Fibroblast of upper back skin (primary cell): Measurements from ENCODE around the gene OR51D1.

Source experiments
- DNase-seq: peaks from one replicate; pipeline ENCODE4 v3.0.0-alpha.2; 2013

The OR51D1 gene, protein sequence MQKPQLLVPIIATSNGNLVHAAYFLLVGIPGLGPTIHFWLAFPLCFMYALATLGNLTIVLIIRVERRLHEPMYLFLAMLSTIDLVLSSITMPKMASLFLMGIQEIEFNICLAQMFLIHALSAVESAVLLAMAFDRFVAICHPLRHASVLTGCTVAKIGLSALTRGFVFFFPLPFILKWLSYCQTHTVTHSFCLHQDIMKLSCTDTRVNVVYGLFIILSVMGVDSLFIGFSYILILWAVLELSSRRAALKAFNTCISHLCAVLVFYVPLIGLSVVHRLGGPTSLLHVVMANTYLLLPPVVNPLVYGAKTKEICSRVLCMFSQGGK

DNA sequence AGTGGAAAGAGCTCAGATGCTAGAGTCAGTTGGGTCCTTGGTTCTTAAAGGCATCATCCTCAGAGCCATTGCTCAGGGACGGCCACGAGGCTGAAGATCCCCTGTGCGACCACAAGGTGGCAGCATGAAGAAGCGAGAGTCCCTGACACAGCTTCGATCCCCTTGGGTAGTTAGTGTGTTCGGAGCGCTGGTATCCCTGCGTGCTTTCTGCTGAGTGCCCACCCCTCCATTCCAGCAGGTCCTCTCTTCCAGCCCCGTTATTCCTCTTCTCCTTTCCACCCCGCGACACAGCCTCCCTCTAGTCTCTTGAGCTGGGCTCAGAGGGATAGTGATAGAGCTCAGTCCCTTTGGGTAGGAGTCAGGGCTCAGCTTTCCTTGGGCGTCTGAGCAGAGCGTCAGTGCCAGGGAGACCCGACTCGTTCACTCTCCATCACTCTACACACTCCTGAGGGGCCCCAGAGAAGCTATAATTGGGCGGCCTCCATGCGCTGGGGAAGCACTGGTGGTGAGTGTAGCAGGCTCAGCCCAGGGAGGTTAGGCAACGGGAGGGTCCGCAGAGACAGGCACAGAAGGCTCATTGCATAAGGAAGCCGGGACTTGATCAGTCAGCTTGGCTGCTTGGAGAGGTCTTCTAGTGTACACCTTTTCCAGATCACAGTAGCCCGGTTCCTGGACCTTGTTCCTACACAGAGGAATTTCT, at the start of gene OR51D1:
Gene OR51D1 (plus strand): TSS at position 516 of the 700 bp plus-strand sequence. CDS start 2,314 bp downstream, outside the sequence.
- peak; percentile 69 for DNase-seq

DNA sequence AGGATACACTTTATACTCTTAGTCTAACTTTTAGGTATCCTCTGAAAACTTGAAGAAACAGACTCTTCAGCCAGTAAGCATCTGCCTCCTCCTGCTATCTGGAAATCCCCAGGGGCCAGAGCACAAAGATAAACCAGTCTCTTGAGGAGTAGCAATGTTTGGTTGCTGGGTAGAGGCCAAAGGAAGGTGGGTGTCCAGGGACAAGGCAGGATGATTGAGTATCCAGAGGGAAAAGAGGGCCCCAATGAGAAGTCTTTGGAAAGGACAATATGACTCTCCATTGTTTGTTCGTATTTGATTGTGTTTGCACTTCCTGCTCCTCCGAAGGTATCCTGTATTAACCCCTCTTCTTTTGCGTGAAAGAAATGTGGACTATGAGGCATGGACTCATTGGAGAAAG, 48.3 kb upstream of the OR51D1 start:
- DNase-seq, result no peak

DNA sequence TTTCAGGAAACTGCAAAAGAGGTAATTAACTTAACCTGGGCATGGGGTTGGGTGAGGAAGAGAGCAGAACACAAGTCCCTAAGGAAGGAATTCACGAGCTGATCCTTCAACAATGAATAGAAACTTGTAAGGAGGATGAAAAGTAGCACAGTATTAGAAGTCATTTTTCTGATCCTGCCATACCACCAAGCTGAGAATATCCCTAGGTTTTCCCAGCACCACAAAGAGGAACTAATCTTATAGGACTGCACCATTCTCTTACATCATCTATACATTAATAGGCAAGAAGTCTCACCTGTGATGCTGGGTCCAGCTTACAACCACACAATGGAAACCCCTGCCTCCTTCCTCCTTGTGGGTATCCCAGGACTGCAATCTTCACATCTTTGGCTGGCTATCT, 43.5 kb upstream of the OR51D1 start, which contains the start of gene OR52I1:
Gene OR52I1 (plus strand): TSS at position 301 of the 400 bp plus-strand sequence. CDS start 0 bp downstream, at position 301.
- DNase-seq, result no peak

DNA sequence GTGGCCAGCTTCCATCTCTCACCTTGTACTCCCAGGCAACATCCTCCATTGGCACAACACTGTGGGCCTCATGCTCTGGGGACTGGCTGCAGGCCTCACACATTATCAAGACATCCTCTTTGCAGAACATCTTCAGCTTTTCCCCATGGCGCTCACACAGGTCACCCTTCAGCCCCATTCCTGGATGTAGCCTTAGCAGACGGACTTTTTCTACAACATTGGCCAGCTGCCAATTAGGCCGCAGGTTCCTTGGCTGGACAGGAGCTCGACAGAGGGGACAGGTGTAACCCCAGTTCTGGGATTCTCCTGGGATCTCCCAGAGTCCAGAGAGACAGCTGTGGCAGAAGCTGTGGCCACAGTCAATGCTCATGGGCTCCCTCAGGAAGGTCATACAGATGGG, 32.2 kb upstream of the OR51D1 start:
- no peak for DNase-seq

DNA sequence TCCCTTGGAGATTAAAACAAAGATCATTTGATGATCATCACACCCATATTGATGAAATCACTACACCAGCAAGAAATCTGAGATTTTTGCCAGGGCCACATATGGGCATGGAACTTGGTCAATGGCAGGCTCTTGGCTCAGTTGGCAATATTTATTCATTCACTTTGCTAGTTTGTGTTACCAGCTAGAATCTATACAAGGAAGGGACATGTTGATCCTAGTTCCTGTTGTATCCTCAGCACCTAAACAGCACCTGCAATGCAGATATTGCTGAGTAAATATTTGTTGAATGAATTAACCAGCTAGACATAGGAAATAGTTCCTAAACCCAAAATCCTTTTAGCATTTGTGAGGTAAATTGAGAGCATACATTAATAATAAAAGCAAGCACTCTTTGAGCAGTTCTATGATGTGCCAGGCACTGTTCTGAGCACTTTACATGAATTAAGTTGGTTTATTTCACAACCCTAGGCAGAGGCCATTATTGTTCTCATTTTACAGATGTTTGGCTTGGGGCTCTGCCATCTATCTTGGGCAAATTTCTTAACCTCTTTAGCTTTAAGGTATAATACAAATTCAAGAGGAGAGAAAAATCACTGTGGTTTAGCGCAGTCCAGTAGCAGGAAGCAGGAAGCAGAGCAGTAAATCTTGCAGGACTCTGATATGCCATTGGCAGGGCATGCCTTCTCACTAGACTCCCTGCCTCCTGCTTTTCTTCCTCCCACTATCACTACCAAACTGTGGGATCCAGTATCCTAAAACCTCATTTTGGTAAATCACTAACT, 30.9 kb upstream of the OR51D1 start:
- DNase-seq, result peak; percentile 15

DNA sequence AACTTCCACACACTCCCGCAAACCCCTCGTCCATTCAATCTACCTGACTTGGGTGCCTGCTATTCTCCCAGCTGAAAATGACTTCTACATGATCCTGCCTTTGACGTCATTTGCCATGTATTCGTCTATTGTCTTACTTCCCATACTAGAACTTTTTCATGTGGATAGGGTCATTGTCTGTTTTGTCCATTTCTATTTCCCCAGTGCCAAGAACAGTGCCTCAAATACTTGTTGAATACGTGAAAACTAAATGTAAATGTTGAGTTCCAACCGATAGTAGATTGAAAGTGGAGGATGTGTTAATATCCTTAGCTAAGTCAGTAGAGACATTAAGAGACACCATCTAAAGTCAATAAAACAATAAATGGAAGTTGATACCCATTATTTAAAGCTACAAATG, 30.2 kb upstream of the OR51D1 start:
- DNase-seq, result no peak

DNA sequence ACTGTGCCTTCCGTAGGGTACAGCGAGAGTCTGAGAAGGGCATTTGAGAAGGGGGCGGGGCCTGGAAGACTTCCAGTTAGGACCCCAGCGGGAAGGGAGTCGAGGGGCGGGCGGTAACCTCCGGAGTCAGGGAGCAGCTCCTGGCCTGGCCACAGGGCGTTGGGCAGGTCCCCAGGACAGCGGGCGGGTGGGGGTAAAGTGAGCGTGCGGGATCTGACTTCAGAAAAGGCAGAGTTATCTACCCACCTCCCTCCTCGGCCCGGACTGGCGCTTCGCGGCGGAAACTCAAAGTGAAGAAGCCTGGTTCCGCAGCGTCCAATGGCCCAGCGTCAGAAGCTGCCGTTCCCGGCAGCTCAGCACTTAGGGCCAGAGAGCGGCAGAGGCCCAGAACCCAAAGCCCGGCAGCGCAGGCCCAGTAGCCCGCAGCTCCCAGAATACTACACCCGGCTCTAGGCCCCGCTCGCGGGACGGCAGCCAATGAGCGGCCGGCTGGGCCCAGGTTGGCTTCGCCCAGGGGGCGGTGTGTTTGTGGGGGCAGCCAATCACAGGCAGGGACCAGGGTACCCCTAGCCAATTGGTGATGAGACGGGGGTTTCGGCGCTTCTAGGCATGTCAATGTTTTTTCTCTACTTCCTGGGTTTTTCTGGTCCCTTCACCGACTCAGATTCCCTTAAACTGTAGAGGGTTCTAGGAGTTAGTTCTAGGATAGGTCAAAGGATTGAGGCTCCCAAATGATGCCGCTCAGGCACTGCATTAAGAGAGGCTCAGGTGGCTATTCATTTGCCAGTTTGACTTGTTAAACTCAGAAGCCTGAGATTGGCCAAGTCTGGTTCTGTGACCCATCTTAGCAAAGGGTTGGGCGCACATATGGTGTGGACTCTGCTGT, 29.3 kb upstream of the OR51D1 start, which contains the start of gene TRIM68:
Gene TRIM68 (minus strand): TSS at position 451 of the 886 bp plus-strand sequence. CDS start 2,727 bp downstream, outside the sequence.
- peak; percentile 97 for DNase-seq

DNA sequence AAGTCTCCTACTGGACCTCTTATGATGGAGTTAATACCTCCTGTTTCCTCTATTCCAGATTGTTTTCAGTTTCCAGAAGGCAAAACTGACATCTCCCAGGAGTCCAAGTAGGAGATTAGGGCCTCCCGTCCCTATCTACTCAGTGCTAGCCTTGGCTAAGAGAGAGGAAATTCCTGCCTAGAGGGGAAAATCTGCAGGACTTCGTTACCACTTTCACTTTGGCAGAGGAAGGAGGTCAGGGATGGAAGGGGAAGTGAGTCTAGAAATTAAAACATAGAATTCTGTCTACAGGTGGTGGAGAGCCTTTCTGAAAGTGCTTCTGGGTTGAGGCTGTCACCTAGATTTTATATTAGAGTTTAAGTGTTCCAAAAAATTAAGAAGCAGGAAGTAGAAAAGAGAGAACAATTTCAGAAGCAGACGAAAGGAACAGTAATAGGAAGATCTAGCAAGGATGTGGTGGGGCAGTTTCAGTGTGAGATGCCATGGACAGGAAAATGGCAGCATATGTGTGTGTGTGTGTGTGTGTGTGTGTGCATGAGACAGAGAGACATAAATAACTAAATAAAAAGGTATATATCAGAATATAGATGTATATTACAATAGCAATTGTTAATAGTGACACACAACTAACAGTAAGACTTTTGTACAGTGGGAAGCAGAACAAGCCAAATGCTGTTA, 26.9 kb upstream of the OR51D1 start:
- no peak for DNase-seq

DNA sequence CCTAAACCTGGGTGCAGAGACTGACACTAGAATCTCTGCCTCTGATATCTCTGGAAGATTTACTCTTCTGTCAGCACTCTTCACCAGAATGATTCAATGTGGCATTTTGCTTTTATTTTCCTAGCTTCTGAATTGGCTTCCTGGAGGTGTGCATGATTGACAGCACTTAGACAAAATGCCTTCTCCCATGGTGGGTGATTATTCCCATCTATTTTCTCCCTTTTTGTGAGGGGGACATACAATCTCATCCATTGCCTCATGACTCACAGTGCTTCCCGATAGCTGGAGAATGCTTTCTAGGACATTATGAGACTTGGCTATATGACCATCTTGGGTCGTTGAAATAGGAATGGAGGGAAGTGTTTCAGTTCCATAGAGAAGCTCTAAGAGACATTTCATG, 25.3 kb upstream of the OR51D1 start:
- DNase-seq, result no peak

DNA sequence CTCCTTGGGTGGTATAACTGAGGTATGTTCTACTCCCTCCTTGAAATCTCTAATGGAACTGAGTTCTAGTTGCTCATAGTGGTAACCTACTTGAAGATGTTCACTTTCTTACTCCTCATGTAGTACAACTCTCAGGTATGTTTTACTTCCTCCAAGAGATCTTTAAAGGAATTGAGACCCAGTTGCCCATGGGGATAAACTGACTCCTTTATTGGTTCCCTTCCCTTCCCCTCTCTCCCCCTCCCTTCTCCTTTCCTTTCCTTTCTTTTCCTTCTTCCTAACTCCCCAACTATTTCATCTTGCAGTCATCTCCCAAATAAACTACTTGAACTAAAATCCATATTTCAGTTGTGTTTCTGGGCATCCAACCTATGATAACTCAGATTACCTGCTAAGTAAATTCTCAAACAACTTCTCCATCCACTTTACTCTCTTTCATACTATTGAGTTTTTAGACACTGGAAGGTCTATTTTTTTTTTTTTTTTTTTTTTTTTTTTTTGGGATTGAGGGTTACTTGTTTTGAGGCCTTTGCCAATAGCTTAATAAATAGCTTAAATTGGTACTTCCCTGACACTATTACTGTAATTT, 21.3 kb upstream of the OR51D1 start:
- DNase-seq, result no peak

DNA sequence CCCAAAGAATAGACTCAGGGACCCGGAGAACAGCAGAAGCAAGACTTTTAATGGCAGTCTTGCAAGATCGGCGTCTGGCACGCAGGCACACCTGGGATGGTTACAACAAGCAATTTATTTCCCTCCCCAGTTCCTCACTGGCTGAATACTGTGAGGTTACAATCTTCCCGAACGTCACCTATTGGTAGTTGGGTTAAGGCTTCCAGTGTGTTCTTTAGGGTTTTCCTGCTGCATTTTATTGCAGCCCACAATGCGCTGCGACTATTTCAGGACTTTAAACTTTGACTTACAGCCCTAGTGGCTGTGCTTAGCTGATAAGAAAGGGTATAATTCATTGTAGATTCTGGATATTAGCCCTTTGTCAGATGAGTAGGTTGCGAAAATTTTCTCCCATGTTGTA, 17.8 kb upstream of the OR51D1 start:
- DNase-seq, result no peak

DNA sequence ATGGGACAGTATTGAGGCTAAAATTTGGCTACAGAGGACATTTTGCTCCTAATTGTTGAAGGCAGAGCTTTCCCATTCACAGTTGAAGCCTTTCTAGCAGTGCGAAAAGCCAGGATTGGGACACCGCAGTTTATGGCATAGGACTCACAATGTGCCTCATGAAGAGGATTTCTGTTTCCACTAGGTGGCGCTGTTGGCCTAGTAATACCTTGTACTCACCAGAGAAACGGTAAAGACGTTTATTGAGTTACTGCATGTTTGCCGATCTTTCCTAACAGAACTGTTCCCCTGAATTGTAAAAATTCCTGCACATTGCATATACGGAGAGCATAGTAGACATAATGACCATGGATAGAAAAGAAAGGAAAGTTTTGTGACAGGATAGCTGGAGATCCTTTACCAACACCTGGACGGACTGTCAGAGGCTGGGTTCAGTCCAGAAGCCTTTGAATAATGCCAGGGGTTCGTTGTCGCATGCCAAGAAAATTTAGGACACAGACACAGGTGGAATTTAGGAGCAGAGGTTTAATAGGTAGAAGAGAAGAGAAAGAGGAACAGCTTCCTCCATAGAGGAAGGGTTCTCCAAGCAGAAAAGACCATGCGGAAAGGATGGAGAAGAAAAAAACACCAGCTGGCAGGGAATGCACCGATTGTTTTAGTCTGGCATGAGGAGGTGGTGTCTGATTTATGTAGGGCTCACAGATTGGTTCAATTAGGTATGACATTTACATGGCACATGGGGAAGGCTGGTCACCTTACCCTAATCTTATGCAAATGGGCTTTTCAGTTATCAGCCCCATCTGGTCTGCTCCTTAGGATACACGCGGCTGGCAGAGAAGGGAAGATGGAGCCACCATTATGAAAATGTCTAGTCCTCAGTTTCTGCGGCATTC, 10.8 kb upstream of the OR51D1 start:
- DNase-seq, result peak; percentile 73

DNA sequence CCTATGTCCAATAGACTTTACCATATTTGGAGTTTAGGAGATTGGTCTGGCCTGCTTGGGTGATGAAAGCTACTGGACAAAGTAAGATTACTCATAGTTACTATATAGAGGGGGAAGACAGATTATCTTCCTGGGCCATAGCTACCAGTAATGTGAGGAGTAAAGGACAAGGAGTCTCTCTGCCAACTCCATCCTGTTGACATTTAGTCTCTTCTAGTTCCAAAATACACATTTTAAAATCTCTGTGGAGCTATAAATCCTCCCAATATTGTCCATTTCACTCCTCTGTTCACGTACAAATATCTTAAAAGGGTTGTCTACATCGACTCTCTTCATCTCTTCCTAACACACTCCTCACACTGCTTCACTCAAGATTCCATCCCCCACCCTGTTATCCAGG, 1.1 kb upstream of the OR51D1 start:
- DNase-seq, result no peak

DNA sequence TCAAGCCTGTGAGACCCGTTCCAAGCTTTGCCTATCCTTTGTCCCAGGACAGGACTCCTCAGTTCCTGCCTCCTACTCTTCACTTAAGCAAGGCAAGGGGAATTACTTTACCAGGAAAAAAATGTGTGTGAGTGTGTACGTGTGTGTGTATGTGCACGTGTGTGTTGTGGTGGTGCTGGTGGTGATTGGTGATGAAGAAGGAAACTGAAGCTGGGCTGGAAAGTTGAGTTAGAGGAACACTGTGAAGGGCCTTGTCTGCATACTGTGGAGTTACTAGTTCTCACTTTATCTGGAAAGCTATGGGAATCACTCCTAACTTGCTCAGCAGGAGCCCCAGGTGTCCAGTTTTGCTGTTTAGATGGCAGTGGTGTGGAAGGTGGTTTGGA, 378 bp downstream of the OR51D1 start:
- DNase-seq, result no peak

DNA sequence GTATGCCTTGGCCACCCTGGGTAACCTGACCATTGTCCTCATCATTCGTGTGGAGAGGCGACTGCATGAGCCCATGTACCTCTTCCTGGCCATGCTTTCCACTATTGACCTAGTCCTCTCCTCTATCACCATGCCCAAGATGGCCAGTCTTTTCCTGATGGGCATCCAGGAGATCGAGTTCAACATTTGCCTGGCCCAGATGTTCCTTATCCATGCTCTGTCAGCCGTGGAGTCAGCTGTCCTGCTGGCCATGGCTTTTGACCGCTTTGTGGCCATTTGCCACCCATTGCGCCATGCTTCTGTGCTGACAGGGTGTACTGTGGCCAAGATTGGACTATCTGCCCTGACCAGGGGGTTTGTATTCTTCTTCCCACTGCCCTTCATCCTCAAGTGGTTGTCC, 2.7 kb downstream of the OR51D1 start:
- no peak for DNase-seq

DNA sequence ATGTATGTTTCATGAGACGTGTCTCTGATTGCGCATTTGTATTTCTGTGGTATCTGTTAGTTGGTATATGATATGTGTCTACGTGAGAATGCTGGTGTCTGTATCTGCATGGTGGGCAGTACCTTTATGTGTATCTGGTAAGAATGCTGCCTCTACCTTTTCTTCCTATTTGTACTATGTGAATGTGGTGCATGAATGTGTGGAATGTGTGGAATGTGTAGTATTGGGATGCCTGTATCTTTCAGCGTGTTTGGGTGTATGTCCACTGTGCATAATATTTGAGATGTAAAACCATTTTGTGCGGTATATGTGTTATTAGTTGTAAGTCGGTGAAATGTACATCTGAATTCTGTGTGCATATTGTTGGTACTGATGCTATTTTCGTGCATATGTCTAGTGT, 4.2 kb downstream of the OR51D1 start:
- peak; percentile 5 for DNase-seq

DNA sequence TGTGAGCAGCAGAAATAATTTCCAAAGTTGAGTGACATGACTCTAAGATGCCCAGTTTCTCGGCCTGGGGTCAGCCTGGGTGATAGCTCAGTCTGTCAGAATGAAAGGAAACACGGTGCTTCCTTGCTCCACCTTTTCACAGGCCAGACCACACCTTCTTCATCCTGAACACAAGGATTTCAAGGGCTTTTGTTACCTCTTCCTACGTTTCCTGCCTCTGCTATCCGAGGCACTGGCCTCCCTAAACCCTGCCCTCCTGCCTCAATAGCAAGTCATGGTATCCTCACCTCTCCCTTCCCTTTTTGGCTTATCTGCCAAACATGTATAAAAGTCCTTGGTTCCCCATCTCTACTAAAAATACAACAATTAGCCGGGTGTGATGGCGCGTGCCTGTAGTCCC, 4.8 kb downstream of the OR51D1 start:
- DNase-seq, result no peak

DNA sequence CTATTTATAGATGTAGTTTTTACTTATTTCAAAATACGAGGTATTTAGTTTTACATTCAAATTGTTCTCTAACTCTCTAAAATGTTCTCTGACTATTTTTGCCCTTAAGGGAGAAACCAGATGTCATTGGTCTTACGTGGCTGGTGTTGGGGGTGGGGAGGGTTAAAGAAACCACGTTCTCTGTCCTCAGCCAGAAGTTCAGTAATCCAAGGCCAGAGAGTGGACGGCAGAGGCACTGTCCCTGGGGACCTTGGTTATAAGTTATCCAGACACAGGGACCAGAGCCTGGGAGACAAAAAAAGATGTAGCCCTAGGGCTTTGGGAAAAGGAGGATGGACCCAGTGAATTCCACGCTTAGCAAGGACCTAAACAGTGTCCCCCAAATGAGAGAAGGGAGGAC, 5.8 kb downstream of the OR51D1 start:
- DNase-seq, result peak; percentile 9

DNA sequence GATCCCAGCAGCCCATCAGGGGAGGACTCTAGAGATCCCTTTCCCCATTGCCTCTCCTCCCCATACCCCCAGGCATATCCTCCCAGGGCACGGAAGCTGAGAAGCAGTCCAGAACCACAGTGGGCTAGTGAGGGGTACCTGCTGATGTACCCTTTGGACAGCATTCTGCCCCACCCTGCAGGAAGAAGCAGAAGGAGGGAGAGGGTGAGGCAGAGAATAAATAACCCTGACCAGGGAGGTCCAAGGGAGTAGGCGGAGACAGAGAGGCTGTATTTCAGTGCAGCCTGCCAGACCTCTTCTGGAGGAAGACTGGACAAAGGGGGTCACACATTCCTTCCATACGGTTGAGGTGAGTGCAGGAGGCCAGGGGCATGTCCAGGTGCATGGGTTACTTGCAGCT, 6.4 kb downstream of the OR51D1 start, which contains the start of gene OR51E1:
Gene OR51E1 (plus strand): TSS at position 301 of the 400 bp plus-strand sequence. CDS start 8,545 bp downstream, outside the sequence.
- DNase-seq, result no peak

DNA sequence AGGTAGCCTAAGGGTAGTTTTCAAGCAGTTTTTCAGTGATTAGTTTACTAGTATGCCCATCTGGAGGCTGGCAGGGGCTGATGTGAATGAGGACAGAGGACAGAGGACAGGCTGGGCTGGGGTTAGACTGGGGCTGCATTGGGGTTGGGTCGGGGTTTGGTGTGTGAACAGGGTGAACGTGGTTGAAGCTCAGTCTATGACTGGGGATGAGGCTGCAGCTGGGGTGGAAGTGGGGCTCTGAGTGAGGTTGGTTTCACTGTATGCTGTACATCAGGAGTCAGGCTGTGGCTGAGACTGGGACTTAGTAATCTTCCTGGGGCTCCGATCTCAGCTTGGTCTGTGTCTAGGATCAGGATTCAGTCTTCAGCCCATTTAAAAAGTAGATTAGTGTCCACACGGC, 7.0 kb downstream of the OR51D1 start:
- DNase-seq, result no peak
